Activated T-cell treated with anti-CD3 and anti-CD28 coated beads, Interleukin-2, amount 50 U/mL, for 24 hours (primary cell): ENCODE measurements around the gene SIL1.

Experiments
- DNase-seq: peaks from one replicate; pipeline ENCODE4 v3.0.0-alpha.2; 2020
- H3K27ac Mint-ChIP-seq: 2 replicates; pipeline ENCODE4 v1.8.0; 2020; ENCODE audit warnings: mild to moderate bottlenecking, mixed read lengths
- H3K27me3 Mint-ChIP-seq: 2 replicates; pipeline ENCODE4 v1.8.0; 2020; ENCODE audit warnings: mixed read lengths
- H3K36me3 Mint-ChIP-seq: 2 replicates; pipeline ENCODE4 v1.8.0; 2020; ENCODE audit warnings: low read depth, mixed read lengths
- H3K4me1 Mint-ChIP-seq: 2 replicates; pipeline ENCODE4 v1.8.0; 2020; ENCODE audit warnings: low read depth, mixed read lengths
- H3K4me3 Mint-ChIP-seq: 2 replicates; pipeline ENCODE4 v1.8.0; 2020; ENCODE audit warnings: mild to moderate bottlenecking, moderate library complexity, mixed read lengths
- H3K9me3 Mint-ChIP-seq: 2 replicates; pipeline ENCODE4 v1.8.0; 2020; ENCODE audit warnings: mixed read lengths

The SIL1 gene

GRCh38 chr5:138972230-138972629 lies 225.9 kb downstream of the SIL1 start:
- H3K27ac Mint-ChIP-seq: no peak overlapping the region
- H3K27me3 Mint-ChIP-seq: no peaks in the 10 kb centered on the region
- H3K4me1 Mint-ChIP-seq: no peaks in the 10 kb centered on the region
- H3K4me3 Mint-ChIP-seq: no peak overlapping the region
- no peak for DNase-seq
- H3K36me3 Mint-ChIP-seq: no peaks in the 10 kb centered on the region
- no peaks in the 10 kb centered on the region for H3K9me3 Mint-ChIP-seq

- Mint-ChIP-seq H3K4me1 (no peaks in the 10 kb centered on the region), H3K27me3 (no peaks in the 10 kb centered on the region), H3K27ac (no peak overlapping the region), H3K36me3 (no peaks in the 10 kb centered on the region), H3K9me3 (no peaks in the 10 kb centered on the region), H3K4me3 (no peak overlapping the region)
- DNase-seq: no peak
These were observed 228.7 kb downstream of the SIL1 start for GRCh38 chr5:138969323-138970002.

- H3K36me3 Mint-ChIP-seq: no peaks in the 10 kb centered on the region
- no peak for DNase-seq
- H3K9me3 Mint-ChIP-seq: no peaks in the 10 kb centered on the region
- H3K4me3 Mint-ChIP-seq: no peak overlapping the region
- H3K27me3 Mint-ChIP-seq: no peaks in the 10 kb centered on the region
- H3K27ac Mint-ChIP-seq: no peak overlapping the region
- H3K4me1 Mint-ChIP-seq: no peaks in the 10 kb centered on the region
These were observed 229.6 kb downstream of the SIL1 start for GRCh38 chr5:138968601-138969000.

GRCh38 chr5:138967791-138968448 lies 230.2 kb downstream of the SIL1 start:
- Mint-ChIP-seq H3K9me3 (no peaks in the 10 kb centered on the region), H3K27me3 (no peaks in the 10 kb centered on the region), H3K4me3 (no peak overlapping the region), H3K27ac (no peak overlapping the region), H3K36me3 (no peaks in the 10 kb centered on the region), H3K4me1 (no peaks in the 10 kb centered on the region)
- no peak for DNase-seq

GRCh38 chr5:138966236-138966985 lies 231.8 kb downstream of the SIL1 start:
- Mint-ChIP-seq H3K36me3 (no peaks in the 10 kb centered on the region), H3K9me3 (no peaks in the 10 kb centered on the region), H3K27me3 (no peaks in the 10 kb centered on the region), H3K4me1 (no peaks in the 10 kb centered on the region), H3K27ac (no peak overlapping the region), H3K4me3 (no peak overlapping the region)
- no peak for DNase-seq

GRCh38 chr5:138965626-138966025 lies 232.5 kb downstream of the SIL1 start:
- Mint-ChIP-seq H3K27ac (no peak overlapping the region), H3K27me3 (no peaks in the 10 kb centered on the region), H3K36me3 (no peaks in the 10 kb centered on the region), H3K9me3 (no peaks in the 10 kb centered on the region), H3K4me3 (no peak overlapping the region), H3K4me1 (no peaks in the 10 kb centered on the region)
- no peak for DNase-seq

- Mint-ChIP-seq H3K9me3 (no peaks in the 10 kb centered on the region), H3K27me3 (no peaks in the 10 kb centered on the region), H3K36me3 (no peaks in the 10 kb centered on the region), H3K27ac (no peak overlapping the region), H3K4me3 (no peak overlapping the region), H3K4me1 (no peaks in the 10 kb centered on the region)
- DNase-seq: no peak
These were observed 233.4 kb downstream of the SIL1 start for GRCh38 chr5:138964647-138965201.

- H3K36me3 Mint-ChIP-seq: no peaks in the 10 kb centered on the region
- DNase-seq: no peak
- H3K4me1 Mint-ChIP-seq: no peaks in the 10 kb centered on the region
- H3K9me3 Mint-ChIP-seq: no peaks in the 10 kb centered on the region
- H3K4me3 Mint-ChIP-seq: no peak overlapping the region
- no peak overlapping the region for H3K27ac Mint-ChIP-seq
- H3K27me3 Mint-ChIP-seq: no peaks in the 10 kb centered on the region
These were observed 234.3 kb downstream of the SIL1 start for GRCh38 chr5:138963763-138964371.

- H3K4me3 Mint-ChIP-seq: no peak overlapping the region
- no peaks in the 10 kb centered on the region for H3K27me3 Mint-ChIP-seq
- no peaks in the 10 kb centered on the region for H3K36me3 Mint-ChIP-seq
- no peaks in the 10 kb centered on the region for H3K9me3 Mint-ChIP-seq
- H3K27ac Mint-ChIP-seq: no peak overlapping the region
- H3K4me1 Mint-ChIP-seq: no peaks in the 10 kb centered on the region
- no peak for DNase-seq
These were observed 235.4 kb downstream of the SIL1 start for GRCh38 chr5:138962614-138963370.

- no peak for DNase-seq
- no peaks in the 10 kb centered on the region for H3K9me3 Mint-ChIP-seq
- no peaks in the 10 kb centered on the region for H3K4me1 Mint-ChIP-seq
- no peak overlapping the region for H3K27ac Mint-ChIP-seq
- no peaks in the 10 kb centered on the region for H3K36me3 Mint-ChIP-seq
- no peak overlapping the region for H3K4me3 Mint-ChIP-seq
- H3K27me3 Mint-ChIP-seq: no peaks in the 10 kb centered on the region
These were observed 236.4 kb downstream of the SIL1 start for GRCh38 chr5:138961729-138962128.

GRCh38 chr5:138961221-138961620 lies 236.9 kb downstream of the SIL1 start:
- H3K4me1 Mint-ChIP-seq: no peaks in the 10 kb centered on the region
- H3K36me3 Mint-ChIP-seq: no peaks in the 10 kb centered on the region
- DNase-seq: no peak
- no peaks in the 10 kb centered on the region for H3K27me3 Mint-ChIP-seq
- no peaks in the 10 kb centered on the region for H3K9me3 Mint-ChIP-seq
- H3K27ac Mint-ChIP-seq: no peak overlapping the region
- no peak overlapping the region for H3K4me3 Mint-ChIP-seq

GRCh38 chr5:138960145-138960692 lies 237.9 kb downstream of the SIL1 start:
- Mint-ChIP-seq H3K9me3 (no peaks in the 10 kb centered on the region), H3K4me1 (no peaks in the 10 kb centered on the region), H3K4me3 (no peak overlapping the region), H3K27me3 (no peaks in the 10 kb centered on the region), H3K36me3 (peaks cover 7% of the 10 kb centered on the region), H3K27ac (no peak overlapping the region)
- no peak for DNase-seq

GRCh38 chr5:138956801-138957200 lies 241.4 kb downstream of the SIL1 start:
- peaks cover 16% of the 10 kb centered on the region for H3K4me1 Mint-ChIP-seq
- peaks cover 11% of the 10 kb centered on the region for H3K36me3 Mint-ChIP-seq
- no peak for DNase-seq
- no peak overlapping the region for H3K4me3 Mint-ChIP-seq
- H3K9me3 Mint-ChIP-seq: no peaks in the 10 kb centered on the region
- no peak overlapping the region for H3K27ac Mint-ChIP-seq
- no peaks in the 10 kb centered on the region for H3K27me3 Mint-ChIP-seq
